OCI-LY7 (cell line): Measurements from ENCODE around the gene ICAM2. TPM values are rescaled to one million over a fixed set of nuclear protein-coding genes. Genes with fewer than 3 reads are reported as not detected.

Experiments
- BruUV-seq: library from RNA; stranded (reverse); fragments of 400-500 nt; replicated peaks from 2 replicates; lab custom pipeline; 2021; lab: Mats Ljungman, UMichigan
- CTCF ChIA-PET: fragments of 300-600 bp; sonication (Branson Sonifier 250); formaldehyde crosslinking; loops from one replicate; lab custom pipeline; 2022; ENCODE audit warnings: antibody characterized with exemption; ENCODE audit not compliant: unreplicated experiment; lab: Charles Lee
- POLR2A ChIA-PET: fragments of 300-600 bp; sonication (Branson Sonifier 250); formaldehyde crosslinking; loops from one replicate; lab custom pipeline; 2022; ENCODE audit warnings: antibody characterized with exemption; lab: Charles Lee
- DNase-seq: peaks from one replicate; pipeline ENCODE4 v3.0.0-alpha.2; 2015; ENCODE audit warnings: low spot score
- H2AFZ ChIP-seq: fragments of 200-600 bp; sonication (generic), shearing (Covaris generic); 2 replicates; pipeline ENCODE4 v1.6.1; 2014; ENCODE audit warnings: mild to moderate bottlenecking, antibody characterized with exemption, low read length, moderate library complexity
- H3K27ac ChIP-seq: fragments of 200-600 bp; sonication (generic); 2 replicates; pipeline ENCODE4 v1.5.1; 2014; ENCODE audit warnings: mixed run types, low read depth, mild to moderate bottlenecking, moderate library complexity, low read length, inconsistent platforms; ENCODE audit not compliant: poor library complexity, severe bottlenecking
- H3K36me3 ChIP-seq: fragments of 200-600 bp; sonication (generic); 2 replicates; pipeline ENCODE4 v1.6.1; 2014; ENCODE audit warnings: mild to moderate bottlenecking, antibody characterized with exemption, low read length, moderate library complexity, mixed read lengths; ENCODE audit not compliant: insufficient read depth
- H3K4me1 ChIP-seq: fragments of 200-600 bp; sonication (generic); 2 replicates; pipeline ENCODE4 v1.5.1; 2014; ENCODE audit warnings: mild to moderate bottlenecking, low read length; ENCODE audit not compliant: insufficient read depth, poor library complexity, severe bottlenecking
- H3K4me2 ChIP-seq: fragments of 200-600 bp; sonication (generic); 2 replicates; pipeline ENCODE4 v1.6.1; 2014; ENCODE audit warnings: mild to moderate bottlenecking, low read length
- H3K4me3 ChIP-seq: fragments of 200-600 bp; sonication (generic); 2 replicates; pipeline ENCODE4 v1.5.1; 2014; ENCODE audit warnings: mild to moderate bottlenecking, low read depth, low read length; ENCODE audit not compliant: poor library complexity, severe bottlenecking
- H3K79me2 ChIP-seq: fragments of 200-600 bp; sonication (generic); 2 replicates; pipeline ENCODE4 v1.6.1; 2016; ENCODE audit warnings: low read depth, mild to moderate bottlenecking, low read length, moderate library complexity, mixed read lengths; ENCODE audit not compliant: insufficient read depth
- H3K9me2 ChIP-seq: fragments of 200-600 bp; sonication (generic); 2 replicates; pipeline ENCODE4 v1.6.1; 2016; ENCODE audit warnings: mild to moderate bottlenecking, low read length, mixed read lengths; ENCODE audit not compliant: insufficient read depth
- H3K9me3 ChIP-seq: fragments of 200-600 bp; sonication (generic); 2 replicates; pipeline ENCODE4 v1.6.1; 2014; ENCODE audit warnings: mild to moderate bottlenecking, mixed run types, low read length, mixed read lengths
- H4K20me1 ChIP-seq: fragments of 200-600 bp; sonication (generic); 2 replicates; pipeline ENCODE4 v1.6.1; 2014; ENCODE audit warnings: mild to moderate bottlenecking, antibody characterized with exemption, low read length, moderate library complexity, mixed read lengths; ENCODE audit not compliant: insufficient read depth
- EZH2phosphoT487 ChIP-seq: fragments of 200-600 bp; sonication (generic); IDR thresholded peaks from 2 replicates; pipeline ENCODE4 v1.6.1; 2018; ENCODE audit warnings: low read depth, borderline replicate concordance, mild to moderate bottlenecking, mixed run types, antibody characterized with exemption, low read length, moderate library complexity, mixed read lengths
- intact Hi-C: fragments of 100-400 bp; cut with micrococcal nuclease; formaldehyde crosslinking; loops from one replicate; pipeline ENCODE4 v1.10.0; 2022; ENCODE audit not compliant: unreplicated experiment
- total RNA-seq, 2 experiments: library from RNA; depleted of rRNA in 1 of 2; stranded (reverse); fragments of >200 nt in 1 of 2; shearing (Covaris generic) in 1 of 2; gene quantifications; 2 replicates each; pipeline ENCODE4 v1.2.3, GENCODE V29; 2014 to 2022
- TF ChIP-seq, protein P1 (sequence below): fragments of 200-600 bp; sonication (generic); conservative IDR thresholded peaks from 2 replicates; pipeline ENCODE4 v1.5.1; 2014; ENCODE audit warnings: mild to moderate bottlenecking, antibody characterized with exemption, low read length, moderate library complexity, mixed read lengths

ICAM2 gene
- total RNA-seq, 2 experiments from 2014 or later = 88.7 to 112 TPM

DNA sequence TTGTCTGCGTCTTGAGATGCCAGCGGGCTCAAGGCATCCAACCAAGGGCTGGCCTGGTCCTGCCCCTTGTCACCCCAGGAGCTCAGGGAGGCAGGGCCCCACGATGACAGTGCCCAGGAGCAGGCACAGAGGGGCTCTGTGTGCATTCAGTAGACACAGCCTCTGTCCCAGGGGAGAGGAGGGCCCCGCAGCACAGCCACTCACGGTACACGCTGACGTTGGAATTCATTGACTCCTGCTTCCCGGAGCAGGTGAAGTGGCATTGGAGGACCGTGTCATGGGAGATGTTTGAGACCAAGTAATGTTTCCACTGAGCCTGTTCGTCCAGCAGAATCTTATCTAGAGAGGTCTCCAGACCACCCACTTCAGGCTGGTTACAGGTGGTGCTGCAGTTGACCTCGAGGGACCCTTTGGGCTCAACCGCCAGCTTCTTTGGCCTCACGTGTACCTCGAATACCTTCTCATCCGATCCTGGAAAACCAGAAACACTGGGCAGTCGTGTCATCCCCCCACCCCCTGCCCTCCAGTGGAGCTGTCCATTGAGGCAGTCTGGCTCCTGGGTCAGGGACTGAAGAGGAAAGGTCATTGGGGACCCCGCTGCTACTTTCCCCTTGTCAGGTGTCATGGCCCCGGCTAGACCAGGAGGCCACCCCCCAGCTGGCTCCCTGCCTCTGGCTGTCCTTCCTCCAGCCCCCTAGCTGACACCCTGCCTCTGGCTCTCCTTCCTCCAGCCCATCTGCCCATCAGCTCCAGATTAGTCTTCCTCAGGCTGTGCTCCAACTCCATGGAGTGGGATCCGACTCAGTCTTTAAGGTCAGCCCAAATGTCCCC lies 15.3 kb downstream of the ICAM2 start:
- TF ChIP-seq, protein P1, sequence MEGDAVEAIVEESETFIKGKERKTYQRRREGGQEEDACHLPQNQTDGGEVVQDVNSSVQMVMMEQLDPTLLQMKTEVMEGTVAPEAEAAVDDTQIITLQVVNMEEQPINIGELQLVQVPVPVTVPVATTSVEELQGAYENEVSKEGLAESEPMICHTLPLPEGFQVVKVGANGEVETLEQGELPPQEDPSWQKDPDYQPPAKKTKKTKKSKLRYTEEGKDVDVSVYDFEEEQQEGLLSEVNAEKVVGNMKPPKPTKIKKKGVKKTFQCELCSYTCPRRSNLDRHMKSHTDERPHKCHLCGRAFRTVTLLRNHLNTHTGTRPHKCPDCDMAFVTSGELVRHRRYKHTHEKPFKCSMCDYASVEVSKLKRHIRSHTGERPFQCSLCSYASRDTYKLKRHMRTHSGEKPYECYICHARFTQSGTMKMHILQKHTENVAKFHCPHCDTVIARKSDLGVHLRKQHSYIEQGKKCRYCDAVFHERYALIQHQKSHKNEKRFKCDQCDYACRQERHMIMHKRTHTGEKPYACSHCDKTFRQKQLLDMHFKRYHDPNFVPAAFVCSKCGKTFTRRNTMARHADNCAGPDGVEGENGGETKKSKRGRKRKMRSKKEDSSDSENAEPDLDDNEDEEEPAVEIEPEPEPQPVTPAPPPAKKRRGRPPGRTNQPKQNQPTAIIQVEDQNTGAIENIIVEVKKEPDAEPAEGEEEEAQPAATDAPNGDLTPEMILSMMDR = no peak
- TF ChIP-seq EZH2phosphoT487 = no peak
- H3K4me3 ChIP-seq = no peak overlapping the region
- POLR2A ChIA-PET = no interaction called here
- CTCF ChIA-PET = no interaction called here
- H3K36me3 ChIP-seq = peaks cover 79% of the 10 kb centered on the region
- no peak overlapping the region for H3K4me2 ChIP-seq
- no peak overlapping the region for H3K27ac ChIP-seq
- 0 out of 2 replicates have a peak, but pooled peaks cover 3% of the 10 kb centered on the region for H4K20me1 ChIP-seq
- intact Hi-C loops = no loop called here
- H3K9me3 ChIP-seq = no peaks in the 10 kb centered on the region
- no peak for DNase-seq
- H3K79me2 ChIP-seq = peaks cover 19% of the 10 kb centered on the region
- no peak overlapping the region for H2AFZ ChIP-seq
- no TSS peak for BruUV-seq
- H3K4me1 ChIP-seq = no peaks in the 10 kb centered on the region
- no peaks in the 10 kb centered on the region for H3K9me2 ChIP-seq

DNA sequence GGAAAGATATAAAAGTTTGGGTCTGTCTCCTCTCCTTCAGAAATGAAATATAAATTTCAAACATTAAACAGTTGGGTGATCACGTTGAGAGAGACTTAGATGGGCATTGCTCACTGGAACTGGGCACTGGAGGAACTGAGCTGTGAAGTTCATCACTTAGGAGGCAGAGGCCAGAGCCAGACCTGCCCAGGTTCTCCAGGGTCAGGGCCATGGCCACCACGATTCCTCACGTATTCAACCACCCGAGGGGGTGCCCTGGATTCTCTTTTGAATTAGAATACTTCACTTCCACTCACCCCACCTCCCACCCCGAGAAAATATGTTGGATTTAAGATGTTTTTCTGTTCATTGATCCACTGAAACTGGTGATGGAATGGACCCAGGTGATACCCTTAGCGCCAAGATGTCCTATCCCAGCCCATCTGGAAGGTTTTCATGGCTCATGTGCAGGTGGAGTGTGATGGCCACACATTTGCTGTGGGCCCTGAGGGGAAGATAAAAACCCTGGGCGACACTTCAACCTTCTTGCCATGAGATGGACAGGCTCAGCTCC lies 16.1 kb downstream of the ICAM2 start:
- Histone ChIP-seq H3K4me3 (no peak overlapping the region), H3K4me1 (peaks cover under 1% of the 10 kb centered on the region), H3K79me2 (peaks cover 11% of the 10 kb centered on the region), H2AFZ (no peak overlapping the region), H3K4me2 (no peak overlapping the region), H4K20me1 (0 out of 2 replicates have a peak, but pooled peaks cover 3% of the 10 kb centered on the region), H3K27ac (no peak overlapping the region), H3K9me2 (no peaks in the 10 kb centered on the region), H3K36me3 (peaks cover 71% of the 10 kb centered on the region), H3K9me3 (no peaks in the 10 kb centered on the region)
- no peak for DNase-seq
- BruUV-seq = no TSS peak
- intact Hi-C loops = no loop called here
- POLR2A ChIA-PET = no interaction called here
- TF ChIP-seq, protein P1 = no peak
- CTCF ChIA-PET = no interaction called here
